Keratinocyte (primary cell): ENCODE measurements around the gene MET. TPM values are rescaled to one million over a fixed set of nuclear protein-coding genes. Genes with fewer than 3 reads are reported as not detected.

Experiments used
- DNase-seq: peaks from one replicate; pipeline ENCODE4 v3.0.0-alpha.2; 2011; ENCODE audit warnings: low read depth, missing footprints, low spot score
- FAIRE-seq: peaks from 2 replicates; lab custom pipeline; 2011; peaks lifted over from hg19 to GRCh38; lab: Jason Lieb, UNC
- H2AFZ ChIP-seq: 2 replicates; pipeline ENCODE4 v1.6.0; 2012; ENCODE audit warnings: low read length, control low read depth, inconsistent platforms; ENCODE audit not compliant: control insufficient read depth
- H3K27ac ChIP-seq: 2 replicates; pipeline ENCODE4 v1.5.1; 2011; ENCODE audit warnings: low read length; ENCODE audit not compliant: control insufficient read depth, insufficient read depth
- H3K27me3 ChIP-seq: 3 replicates; pipeline ENCODE4 v1.6.0; 2011; ENCODE audit warnings: low read length; ENCODE audit not compliant: control insufficient read depth, insufficient read depth; ENCODE audit errors: extremely low read depth
- H3K36me3 ChIP-seq, 2 experiments: 2 replicates in 1 of 2; 3 replicates in 1 of 2; pipeline ENCODE4 v1.5.1; 2011; ENCODE audit warnings: low read length in 2 of 2, mild to moderate bottlenecking in 1 of 2; ENCODE audit not compliant: control insufficient read depth in 2 of 2, insufficient read depth in 2 of 2; ENCODE audit errors: extremely low read depth in 1 of 2
- H3K4me1 ChIP-seq: 3 replicates; pipeline ENCODE4 v1.5.1; 2011; ENCODE audit warnings: low read length; ENCODE audit not compliant: control insufficient read depth, insufficient read depth; ENCODE audit errors: extremely low read depth
- H3K4me2 ChIP-seq: 3 replicates; pipeline ENCODE4 v1.6.0; 2011; ENCODE audit warnings: low read depth, low read length; ENCODE audit not compliant: control insufficient read depth, insufficient read depth; ENCODE audit errors: extremely low read depth
- H3K4me3 ChIP-seq, 3 experiments: fragments of 200-600 bp in 1 of 3; sonication (generic) in 1 of 3; 2 replicates in 2 of 3; 3 replicates in 1 of 3; pipeline ENCODE4 v1.5.1; 2011 to 2016; ENCODE audit warnings: low read length in 3 of 3, mild to moderate bottlenecking in 3 of 3, control low read depth in 2 of 3, inconsistent platforms in 1 of 3, low read depth in 1 of 3, mixed read lengths in 1 of 3, mixed run types in 1 of 3, moderate library complexity in 1 of 3; ENCODE audit not compliant: control insufficient read depth in 2 of 3, insufficient read depth in 2 of 3; ENCODE audit errors: extremely low read depth in 1 of 3
- H3K79me2 ChIP-seq: 2 replicates; pipeline ENCODE4 v1.6.0; 2012; ENCODE audit warnings: low read length; ENCODE audit not compliant: control insufficient read depth, insufficient read depth
- H3K9ac ChIP-seq: 3 replicates; pipeline ENCODE4 v1.6.0; 2011; ENCODE audit warnings: low read length; ENCODE audit not compliant: control insufficient read depth, insufficient read depth; ENCODE audit errors: extremely low read depth
- H3K9me1 ChIP-seq: 3 replicates; pipeline ENCODE4 v1.6.0; 2011; ENCODE audit warnings: low read length; ENCODE audit not compliant: control insufficient read depth, insufficient read depth; ENCODE audit errors: extremely low read depth
- H3K9me3 ChIP-seq: 2 replicates; pipeline ENCODE4 v1.5.1; 2012; ENCODE audit warnings: low read depth, low read length; ENCODE audit not compliant: control insufficient read depth
- H4K20me1 ChIP-seq: 3 replicates; pipeline ENCODE4 v1.6.0; 2011; ENCODE audit warnings: low read length; ENCODE audit not compliant: control insufficient read depth, insufficient read depth; ENCODE audit errors: extremely low read depth
- CTCF ChIP-seq, 3 experiments: IDR thresholded peaks in 1 of 3; conservative IDR thresholded peaks in 1 of 3; optimal IDR thresholded peaks in 1 of 3; 2 replicates in 2 of 3; 3 replicates in 1 of 3; pipeline versions ENCODE3 to v1.5.1; 2011; ENCODE audit warnings: low read length in 3 of 3, mild to moderate bottlenecking in 3 of 3, moderate library complexity in 2 of 3, control low read depth in 1 of 3, inconsistent platforms in 1 of 3; ENCODE audit not compliant: insufficient read depth in 2 of 3; ENCODE audit errors: extremely low read depth in 1 of 3
- EZH2 ChIP-seq: IDR thresholded peaks from one replicate; pipeline ENCODE4 v1.6.1; 2012; ENCODE audit warnings: inconsistent platforms, mild to moderate bottlenecking, low read length, moderate library complexity
- dilution Hi-C: fragments of 300-500 bp; cut with MboI; formaldehyde crosslinking; loops from one replicate; pipeline ENCODE4 v1.7.0; 2020; ENCODE audit warnings: low sequenced_read_pairs; ENCODE audit not compliant: extremely low pct_ligation_motif_present
- polyA plus RNA-seq, 5 experiments: library from polyadenylated mRNA; depleted of rRNA in 3 of 5; stranded (reverse) in 3 of 5; stranded (forward) in 1 of 5; unstranded in 1 of 5; fragments of >200 nt; gene quantifications; 1 replicate in 1 of 5; 2 replicates in 3 of 5; 3 replicates in 1 of 5; pipeline versions ENCODE4 v1.2.1 to v1.2.3, GENCODE V29; 2011 to 2012; ENCODE audit warnings: missing spikeins in 2 of 5, low read depth in 1 of 5, low replicate concordance in 1 of 5

MET gene
- polyA plus RNA-seq, 1 donor (not counting 4 experiments of a cell fraction or from before 2014, with no cell fraction given) = 117 TPM

GRCh38 chr7:116731023-116731395 lies 59.0 kb downstream of the MET start:
- H2AFZ ChIP-seq = no peak overlapping the region
- no peak overlapping the region for H3K4me3 ChIP-seq
- FAIRE-seq (no peak), DNase-seq (no peak)
- H3K9me3 ChIP-seq = no peaks in the 10 kb centered on the region
- no peak for TF ChIP-seq CTCF (optimal IDR thresholded peaks at IDR 0.05 in 1 of 3, IDR thresholded peaks at IDR 0.05 in 1 of 3, conservative IDR thresholded peaks at IDR 0.05 in 1 of 3; ENCODE audit: extremely low read depth in 1 of 3, insufficient read depth in 2 of 3, low read length in 3 of 3)
- no peak for TF ChIP-seq EZH2
- H3K79me2 ChIP-seq = peaks cover 52% of the 10 kb centered on the region
- no peaks in the 10 kb centered on the region for H4K20me1 ChIP-seq
- H3K4me1 ChIP-seq = peaks cover 4% of the 10 kb centered on the region
- no peaks in the 10 kb centered on the region for H3K27me3 ChIP-seq
- dilution Hi-C loops = no loop called here
- H3K9me1 ChIP-seq = no peaks in the 10 kb centered on the region
- no peak overlapping the region for H3K4me2 ChIP-seq
- peaks cover 20 to 23% of the 10 kb centered on the region in 2 experiments for H3K36me3 ChIP-seq
- H3K27ac ChIP-seq = no peak overlapping the region
- no peak overlapping the region for H3K9ac ChIP-seq

GRCh38 chr7:116731445-116732335 lies 59.7 kb downstream of the MET start:
- Histone ChIP-seq H3K4me2 (no peak overlapping the region), H3K79me2 (peaks cover 47% of the 10 kb centered on the region), H3K27me3 (no peaks in the 10 kb centered on the region), H3K4me3 (no peak overlapping the region), H3K27ac (no peak overlapping the region), H3K9ac (no peak overlapping the region), H3K4me1 (peaks cover 4% of the 10 kb centered on the region), H4K20me1 (no peaks in the 10 kb centered on the region), H3K36me3 (peaks cover 17 to 23% of the 10 kb centered on the region in 2 experiments), H2AFZ (no peak overlapping the region), H3K9me1 (no peaks in the 10 kb centered on the region), H3K9me3 (no peaks in the 10 kb centered on the region)
- no peak for FAIRE-seq
- DNase-seq = no peak
- dilution Hi-C loops = no loop called here
- no peak for TF ChIP-seq CTCF (optimal IDR thresholded peaks at IDR 0.05 in 1 of 3, IDR thresholded peaks at IDR 0.05 in 1 of 3, conservative IDR thresholded peaks at IDR 0.05 in 1 of 3; ENCODE audit: extremely low read depth in 1 of 3, insufficient read depth in 2 of 3, low read length in 3 of 3)
- TF ChIP-seq EZH2 = no peak
